Naive thymus-derived CD4-positive, alpha-beta T cell (primary cell): ENCODE results near the gene ITIH2. TPM values are rescaled to one million over a fixed set of nuclear protein-coding genes. Genes with fewer than 3 reads are reported as not detected.
"Not testable (repeated sequence)": the region's sequence is repeated elsewhere in the genome, so short reads cannot be mapped to it uniquely, and the experiment has no call there.

Experiments
- ATAC-seq: fragments of 150-1000 bp; cut with Tn5 transposase; 2 replicates; pipeline ENCODE4 v1.10.0; 2021; ENCODE audit warnings: mild to moderate bottlenecking, moderate library complexity
- CTCF ChIA-PET: fragments of 350-600 bp; sonication (Branson Sonifier 250); formaldehyde crosslinking; loops from one replicate; lab custom pipeline; 2021; ENCODE audit warnings: antibody characterized with exemption; lab: Charles Lee
- POLR2A ChIA-PET: fragments of 350-600 bp; sonication (Branson Sonifier 250); formaldehyde crosslinking; loops from one replicate; lab custom pipeline; 2021; ENCODE audit warnings: antibody characterized with exemption, inconsistent platforms; lab: Charles Lee
- DNase-seq, 9 donors: peaks; one replicate each; pipeline versions ENCODE4 v3.0.0 to v3.0.0-alpha.2; 2020 to 2022; ENCODE audit warnings: mixed read lengths in 1 of 9
- H3K27ac ChIP-seq: one replicate; pipeline ENCODE4 v1.7.0; 2013; ENCODE audit warnings: mild to moderate bottlenecking, low read depth, low read length, moderate library complexity
- H3K27me3 ChIP-seq, 2 donors: one replicate each; pipeline ENCODE4 v1.7.0; 2013; ENCODE audit warnings: low read length in 2 of 2, mild to moderate bottlenecking in 2 of 2, moderate library complexity in 2 of 2; ENCODE audit not compliant: control insufficient read depth in 2 of 2, insufficient read depth in 2 of 2
- H3K36me3 ChIP-seq, 3 experiments: 1 replicate in 2 of 3; 2 replicates in 1 of 3; pipeline ENCODE4 v1.7.0; 2013; ENCODE audit warnings: low read length in 3 of 3, mild to moderate bottlenecking in 3 of 3, moderate library complexity in 1 of 3; ENCODE audit not compliant: insufficient read depth in 3 of 3, control insufficient read depth in 2 of 3
- H3K4me1 ChIP-seq, 2 donors: one replicate each; pipeline ENCODE4 v1.7.0; 2013; ENCODE audit warnings: low read length in 2 of 2, mild to moderate bottlenecking in 2 of 2, moderate library complexity in 1 of 2; ENCODE audit not compliant: control insufficient read depth in 2 of 2, insufficient read depth in 2 of 2
- H3K4me3 ChIP-seq: 2 replicates; pipeline ENCODE4 v1.7.0; 2013; ENCODE audit warnings: mild to moderate bottlenecking, low read length
- H3K9me3 ChIP-seq, 3 experiments: 1 replicate in 2 of 3; 2 replicates in 1 of 3; pipeline ENCODE4 v1.7.0; 2013; ENCODE audit warnings: low read length in 3 of 3; ENCODE audit not compliant: control insufficient read depth in 2 of 3
- H3K27ac Mint-ChIP-seq, 9 donors: one replicate each; pipeline ENCODE4 v1.8.0; 2020 to 2022; ENCODE audit warnings: mixed read lengths in 9 of 9, mild to moderate bottlenecking in 8 of 9, moderate library complexity in 5 of 9, inconsistent platforms in 2 of 9
- H3K27me3 Mint-ChIP-seq, 5 donors: one replicate each; pipeline ENCODE4 v1.8.0; 2021 to 2022; ENCODE audit warnings: mixed read lengths in 5 of 5, mild to moderate bottlenecking in 1 of 5
- H3K36me3 Mint-ChIP-seq, 5 donors: one replicate each; pipeline ENCODE4 v1.8.0; 2020 to 2022; ENCODE audit warnings: mixed read lengths in 5 of 5, mild to moderate bottlenecking in 3 of 5, inconsistent platforms in 1 of 5
- H3K4me1 Mint-ChIP-seq, 7 donors: one replicate each; pipeline ENCODE4 v1.8.0; 2020 to 2022; ENCODE audit warnings: mixed read lengths in 7 of 7, mild to moderate bottlenecking in 3 of 7, inconsistent platforms in 1 of 7
- H3K4me3 Mint-ChIP-seq, 10 donors: one replicate each; pipeline ENCODE4 v1.8.0; 2020 to 2022; ENCODE audit warnings: mild to moderate bottlenecking in 10 of 10, mixed read lengths in 10 of 10, moderate library complexity in 6 of 10, inconsistent platforms in 2 of 10
- H3K9me3 Mint-ChIP-seq, 11 donors: one replicate each; pipeline ENCODE4 v1.8.0; 2020 to 2022; ENCODE audit warnings: mixed read lengths in 11 of 11, mild to moderate bottlenecking in 4 of 11, inconsistent platforms in 1 of 11, moderate library complexity in 1 of 11
- intact Hi-C, 2 donors: fragments of 100-400 bp; cut with micrococcal nuclease; formaldehyde crosslinking; loops; one replicate each; pipeline ENCODE4 v1.15.1; 2023
- polyA plus RNA-seq, 2 donors: library from polyadenylated mRNA; unstranded; fragments of 300-500 nt; fragmentation: Illumina TruSeq; gene quantifications; one replicate each; pipeline ENCODE4 v1.2.3, GENCODE V29; 2021
- total RNA-seq, 6 experiments: library from RNA in 5 of 6; stranded (reverse) in 5 of 6; gene quantifications; 1 replicate in 5 of 6; 2 replicates in 1 of 6; pipeline ENCODE4 v1.2.3 and lab custom pipeline; 2021 to 2026

ITIH2 gene
- total and polyA plus RNA-seq, 7 experiments from 2014 or later = not detected

- Histone ChIP-seq H3K36me3 (no peaks in the 10 kb centered on the region), H3K27me3 (no peaks in the 10 kb centered on the region), H3K9me3 (no peaks in the 10 kb centered on the region), H3K27ac (no peak overlapping the region), H3K4me3 (no peak overlapping the region), H3K4me1 (no peaks in the 10 kb centered on the region)
- H3K27ac Mint-ChIP-seq = no peak overlapping the region
- no peaks in the 10 kb centered on the region for H3K36me3 Mint-ChIP-seq
- H3K9me3 Mint-ChIP-seq = peaks cover 0 to 5% (median 0%) of the 10 kb centered on the region in 11 donors
- no peak overlapping the region for H3K4me3 Mint-ChIP-seq
- H3K4me1 Mint-ChIP-seq = no peaks in the 10 kb centered on the region
- peaks cover 19 to 41% (median 34%) of the 10 kb centered on the region in 5 donors for H3K27me3 Mint-ChIP-seq
- intact Hi-C loops = no loop called here
- POLR2A ChIA-PET = no interaction called here
- no peak for ATAC-seq
- CTCF ChIA-PET = no interaction called here
- DNase-seq = no peak
Observed at GRCh38 chr10:7707858-7708622, 4.9 kb downstream of the ITIH2 start.

- H3K9me3 Mint-ChIP-seq = peaks cover 0 to 5% (median 0%) of the 10 kb centered on the region in 11 donors
- CTCF ChIA-PET = no interaction called here
- H3K27me3 Mint-ChIP-seq = peaks cover 11 to 33% (median 28%) of the 10 kb centered on the region in 5 donors
Observed at GRCh38 chr10:7708832-7709231, 5.7 kb downstream of the ITIH2 start.

GRCh38 chr10:7710446-7710845 is 7.3 kb downstream of the ITIH2 start:
- peaks cover 4 to 28% (median 20%) of the 10 kb centered on the region in 5 donors for H3K27me3 Mint-ChIP-seq
- intact Hi-C loops = no loop called here
- Histone ChIP-seq H3K4me3 (no peak overlapping the region), H3K27me3 (no peaks in the 10 kb centered on the region), H3K36me3 (no peaks in the 10 kb centered on the region), H3K27ac (no peak overlapping the region), H3K9me3 (no peaks in the 10 kb centered on the region), H3K4me1 (no peaks in the 10 kb centered on the region)
- H3K36me3 Mint-ChIP-seq = peaks cover 0 to 4% (median 0%) of the 10 kb centered on the region in 5 donors
- DNase-seq = no peak
- CTCF ChIA-PET = interaction anchor here (0.6 kb wide), 1 partner anchor 238 kb away, joined by 3 read pairs; no protein-coding TSS in a partner anchor
- no peak overlapping the region for H3K27ac Mint-ChIP-seq
- no peak for ATAC-seq
- H3K4me3 Mint-ChIP-seq = no peak overlapping the region
- POLR2A ChIA-PET = no interaction called here
- H3K4me1 Mint-ChIP-seq = no peaks in the 10 kb centered on the region
- H3K9me3 Mint-ChIP-seq = peaks cover 0 to 5% (median 0%) of the 10 kb centered on the region in 11 donors

More at GRCh38 chr10:7708832-7709231, 5.7 kb downstream of the ITIH2 start:
- no peak for ATAC-seq
- Histone ChIP-seq H3K27ac (no peak overlapping the region), H3K4me3 (no peak overlapping the region), H3K9me3 (no peaks in the 10 kb centered on the region), H3K4me1 (no peaks in the 10 kb centered on the region), H3K36me3 (no peaks in the 10 kb centered on the region), H3K27me3 (no peaks in the 10 kb centered on the region)
- no peaks in the 10 kb centered on the region for H3K4me1 Mint-ChIP-seq
- no peak for DNase-seq
- H3K36me3 Mint-ChIP-seq = peaks cover 0 to 4% (median 0%) of the 10 kb centered on the region in 5 donors
- no peak overlapping the region for H3K27ac Mint-ChIP-seq
- H3K4me3 Mint-ChIP-seq = no peak overlapping the region
- POLR2A ChIA-PET = no interaction called here
- intact Hi-C loops = no loop called here

GRCh38 chr10:7711075-7711474 is 8.0 kb downstream of the ITIH2 start:
- H3K36me3 Mint-ChIP-seq, H3K9me3 ChIP-seq, DNase-seq, ATAC-seq, H3K4me3 Mint-ChIP-seq, H3K27ac ChIP-seq, POLR2A ChIA-PET, H3K36me3 ChIP-seq, H3K27ac Mint-ChIP-seq, H3K4me3 ChIP-seq, H3K27me3 ChIP-seq, H3K4me1 Mint-ChIP-seq, intact Hi-C loops, H3K4me1 ChIP-seq, H3K9me3 Mint-ChIP-seq: not testable (repeated sequence)
- CTCF ChIA-PET = interaction anchor here (0.6 kb wide), 1 partner anchor 238 kb away, joined by 3 read pairs; no protein-coding TSS in a partner anchor
- peaks cover 4 to 30% (median 15%) of the 10 kb centered on the region in 5 donors for H3K27me3 Mint-ChIP-seq

GRCh38 chr10:7715515-7715914 is 12.4 kb downstream of the ITIH2 start:
- intact Hi-C loops = no loop called here
- Histone ChIP-seq H3K27ac (no peak overlapping the region), H3K4me3 (no peak overlapping the region), H3K9me3 (no peaks in the 10 kb centered on the region), H3K4me1 (no peaks in the 10 kb centered on the region), H3K36me3 (no peaks in the 10 kb centered on the region), H3K27me3 (no peaks in the 10 kb centered on the region)
- CTCF ChIA-PET = no interaction called here
- H3K36me3 Mint-ChIP-seq = peaks cover 0 to 15% (median 4%) of the 10 kb centered on the region in 5 donors
- no peak overlapping the region for H3K27ac Mint-ChIP-seq
- DNase-seq (no peak), ATAC-seq (no peak)
- peaks cover 0 to 5% (median 0%) of the 10 kb centered on the region in 11 donors for H3K9me3 Mint-ChIP-seq
- no peak overlapping the region for H3K4me3 Mint-ChIP-seq
- peaks cover 0 to 40% (median 5%) of the 10 kb centered on the region in 5 donors for H3K27me3 Mint-ChIP-seq
- POLR2A ChIA-PET = interaction anchor here (0.6 kb wide), 1 partner anchor 102 kb away, joined by 4 read pairs; no protein-coding TSS in a partner anchor
- peaks cover 0 to 4% (median 0%) of the 10 kb centered on the region in 7 donors for H3K4me1 Mint-ChIP-seq

GRCh38 chr10:7717767-7718166 is 14.7 kb downstream of the ITIH2 start:
- ATAC-seq (no peak), DNase-seq (no peak)
- intact Hi-C loops = no loop called here
- Mint-ChIP-seq H3K4me3 (no peak overlapping the region), H3K27me3 (peaks cover 0 to 27% (median 4%) of the 10 kb centered on the region in 5 donors), H3K9me3 (no peaks in the 10 kb centered on the region), H3K4me1 (peaks cover 0 to 4% (median 0%) of the 10 kb centered on the region in 7 donors), H3K36me3 (peaks cover 0 to 20% (median 4%) of the 10 kb centered on the region in 5 donors), H3K27ac (no peak overlapping the region)
- H3K4me1 ChIP-seq = no peaks in the 10 kb centered on the region
- no peaks in the 10 kb centered on the region for H3K36me3 ChIP-seq
- no peak overlapping the region for H3K4me3 ChIP-seq
- ChIA-PET POLR2A (interaction anchor here (0.6 kb wide), 1 partner anchor 619 kb away, joined by 9 read pairs; no protein-coding TSS in a partner anchor), CTCF (no interaction called here)
- peaks cover 0 to 4% of the 10 kb centered on the region in 2 donors for H3K27me3 ChIP-seq
- no peak overlapping the region for H3K27ac ChIP-seq
- H3K9me3 ChIP-seq = no peaks in the 10 kb centered on the region
